Cortex of kidney (tissue), 1 donor: Measurements from ENCODE around the gene C10orf90.

ENCODE experiments used
- DNase-seq: peaks from one replicate; lab custom pipeline; 2025; lab: John Stamatoyannopoulos, UW

C10orf90 gene

GRCh38 chr10:126425489-126426065 lies 244.9 kb downstream of the C10orf90 start:
- no peak for DNase-seq

- DNase-seq: no peak
Observed at GRCh38 chr10:126425032-126425431, 245.5 kb downstream of the C10orf90 start.

- no peak for DNase-seq
Observed at GRCh38 chr10:126423732-126424491, 246.6 kb downstream of the C10orf90 start.

- DNase-seq: no peak
Observed at GRCh38 chr10:126422567-126422966, 247.9 kb downstream of the C10orf90 start.

GRCh38 chr10:126421756-126422256 lies 248.7 kb downstream of the C10orf90 start:
- no peak for DNase-seq

- DNase-seq: no peak
Observed at GRCh38 chr10:126420567-126421300, 249.8 kb downstream of the C10orf90 start.

GRCh38 chr10:126417220-126417825 lies 253.2 kb downstream of the C10orf90 start:
- DNase-seq: no peak

- no peak for DNase-seq
Observed at GRCh38 chr10:126409821-126410220, 260.7 kb downstream of the C10orf90 start.

- DNase-seq: no peak
Observed at GRCh38 chr10:126408953-126409641, 261.4 kb downstream of the C10orf90 start.

- DNase-seq: no peak
Observed at GRCh38 chr10:126407831-126408230, 262.7 kb downstream of the C10orf90 start.

GRCh38 chr10:126405239-126405775 lies 265.2 kb downstream of the C10orf90 start:
- DNase-seq: no peak

- DNase-seq: no peak
Observed at GRCh38 chr10:126402721-126403695, 267.5 kb downstream of the C10orf90 start.

GRCh38 chr10:126400641-126401040 lies 269.9 kb downstream of the C10orf90 start:
- DNase-seq: no peak

- DNase-seq: no peak
Observed at GRCh38 chr10:126398924-126399323, 271.6 kb downstream of the C10orf90 start.

GRCh38 chr10:126398383-126398743 lies 272.1 kb downstream of the C10orf90 start:
- DNase-seq: no peak

GRCh38 chr10:126397640-126398382 lies 272.7 kb downstream of the C10orf90 start:
- DNase-seq: no peak

- DNase-seq: no peak
Observed at GRCh38 chr10:126397156-126397555, 273.3 kb downstream of the C10orf90 start.

- no peak for DNase-seq
Observed at GRCh38 chr10:126394948-126395347, 275.5 kb downstream of the C10orf90 start.

GRCh38 chr10:126393076-126393475 lies 277.4 kb downstream of the C10orf90 start:
- no peak for DNase-seq

- DNase-seq: no peak
Observed at GRCh38 chr10:126392469-126392868, 278.0 kb downstream of the C10orf90 start.
